Small intestine (tissue), 7 donors: ENCODE results near the gene TTLL10. TPM values are rescaled to one million over a fixed set of nuclear protein-coding genes. Genes with fewer than 3 reads are reported as not detected.

Source experiments
- DNase-seq, 2 donors: peaks; one replicate each; pipeline versions ENCODE4 v3.0.0 to v3.0.0-alpha.2; 2013
- FAIRE-seq: peaks from 2 replicates; lab custom pipeline; 2012; peaks lifted over from hg19 to GRCh38; lab: Jason Lieb, UNC
- H3K27ac ChIP-seq, 3 donors: one replicate each; pipeline ENCODE4 v1.5.1; 2013; ENCODE audit warnings: low read length in 2 of 3, mild to moderate bottlenecking in 2 of 3, control low read depth in 1 of 3, inconsistent platforms in 1 of 3, low read depth in 1 of 3, moderate library complexity in 1 of 3
- H3K27me3 ChIP-seq, 3 donors: one replicate each; pipeline ENCODE4 v1.6.1; 2013; ENCODE audit warnings: low read length in 3 of 3, inconsistent platforms in 1 of 3; ENCODE audit not compliant: control insufficient read depth in 3 of 3, insufficient read depth in 3 of 3
- H3K36me3 ChIP-seq, 3 donors: one replicate each; pipeline ENCODE4 v1.6.1; 2013; ENCODE audit warnings: low read length in 3 of 3, inconsistent platforms in 1 of 3, low read depth in 1 of 3, mild to moderate bottlenecking in 1 of 3, moderate library complexity in 1 of 3; ENCODE audit not compliant: control insufficient read depth in 3 of 3, insufficient read depth in 2 of 3
- H3K4me1 ChIP-seq, 3 donors: one replicate each; pipeline ENCODE4 v1.6.1; 2013; ENCODE audit warnings: low read length in 2 of 3, inconsistent platforms in 1 of 3, low read depth in 1 of 3, mild to moderate bottlenecking in 1 of 3, moderate library complexity in 1 of 3; ENCODE audit not compliant: control insufficient read depth in 3 of 3, insufficient read depth in 2 of 3
- H3K4me3 ChIP-seq, 3 donors: one replicate each; pipeline ENCODE4 v1.5.1; 2013; ENCODE audit warnings: low read length in 3 of 3, control low read depth in 1 of 3, inconsistent platforms in 1 of 3, low read depth in 1 of 3, mild to moderate bottlenecking in 1 of 3, moderate library complexity in 1 of 3
- H3K9me3 ChIP-seq, 2 donors: one replicate each; pipeline ENCODE4 v1.6.1; 2013; ENCODE audit warnings: low read depth in 1 of 2, low read length in 1 of 2; ENCODE audit not compliant: control insufficient read depth in 2 of 2, insufficient read depth in 1 of 2
- WGBS, 3 donors: extraction: QIAGEN DNeasy Blood & Tissue Kit; methylation state at CpG; one replicate each; pipeline ENCODE4 v1.1.7; 2013; 5-methylcytosine and 5-hydroxymethylcytosine counted together
- polyA plus RNA-seq, 4 donors: library from polyadenylated mRNA; stranded (reverse) in 3 of 4; unstranded in 1 of 4; fragments of 200-250 nt in 3 of 4; fragments of 120-200 nt in 1 of 4; gene quantifications; one replicate each; pipeline versions ENCODE4 v1.2.1 to v1.2.3, GENCODE V29; 2013
- donor health status: healthy with polysubstance abuse.
- donor health status: control.
- donor health status: control.
- donor health status: Bipolar disorder and iron deficiency.
- donor health status: healthy.

The TTLL10 gene
- polyA plus RNA-seq, 4 donors: 0.21 to 0.36 TPM; not detected in 2

DNA sequence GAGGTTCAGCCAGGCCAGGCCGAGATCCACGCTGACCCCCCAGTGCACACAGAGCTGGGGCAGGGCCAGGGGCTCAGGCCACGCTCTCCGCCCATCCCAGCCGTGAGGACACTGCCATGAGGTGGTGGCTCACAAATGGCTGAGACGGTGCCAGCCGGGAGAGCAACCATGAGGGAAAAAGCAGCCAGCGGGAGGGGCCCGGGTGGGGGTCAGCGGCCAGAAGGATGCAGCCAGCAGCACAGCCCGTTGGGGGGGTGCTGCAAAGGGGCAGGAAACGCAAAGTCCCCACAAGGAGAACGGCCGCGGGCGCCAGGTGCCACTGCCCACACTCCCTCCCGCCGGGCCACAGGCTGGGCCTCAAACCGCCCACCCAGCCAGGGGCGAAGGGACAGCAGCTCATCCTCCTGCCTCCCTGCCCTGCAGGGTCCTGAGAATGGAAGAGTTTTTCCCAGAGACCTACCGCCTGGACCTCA is 8.3 kb downstream of the TTLL10 start:
- Histone ChIP-seq H3K9me3 (no peaks in the 10 kb centered on the region), H3K4me1 (no peaks in the 10 kb centered on the region), H3K36me3 (peaks cover 0 to 6% (median 0%) of the 10 kb centered on the region in 3 donors), H3K4me3 (no peak overlapping the region), H3K27ac (no peak overlapping the region), H3K27me3 (peaks cover 0 to 6% (median 3%) of the 10 kb centered on the region in 3 donors)
- DNase-seq: no peak
- 74% methylated on average over 20 to 21 of the region's 21 CpGs for WGBS, 3 donors
- FAIRE-seq: no peak

DNA sequence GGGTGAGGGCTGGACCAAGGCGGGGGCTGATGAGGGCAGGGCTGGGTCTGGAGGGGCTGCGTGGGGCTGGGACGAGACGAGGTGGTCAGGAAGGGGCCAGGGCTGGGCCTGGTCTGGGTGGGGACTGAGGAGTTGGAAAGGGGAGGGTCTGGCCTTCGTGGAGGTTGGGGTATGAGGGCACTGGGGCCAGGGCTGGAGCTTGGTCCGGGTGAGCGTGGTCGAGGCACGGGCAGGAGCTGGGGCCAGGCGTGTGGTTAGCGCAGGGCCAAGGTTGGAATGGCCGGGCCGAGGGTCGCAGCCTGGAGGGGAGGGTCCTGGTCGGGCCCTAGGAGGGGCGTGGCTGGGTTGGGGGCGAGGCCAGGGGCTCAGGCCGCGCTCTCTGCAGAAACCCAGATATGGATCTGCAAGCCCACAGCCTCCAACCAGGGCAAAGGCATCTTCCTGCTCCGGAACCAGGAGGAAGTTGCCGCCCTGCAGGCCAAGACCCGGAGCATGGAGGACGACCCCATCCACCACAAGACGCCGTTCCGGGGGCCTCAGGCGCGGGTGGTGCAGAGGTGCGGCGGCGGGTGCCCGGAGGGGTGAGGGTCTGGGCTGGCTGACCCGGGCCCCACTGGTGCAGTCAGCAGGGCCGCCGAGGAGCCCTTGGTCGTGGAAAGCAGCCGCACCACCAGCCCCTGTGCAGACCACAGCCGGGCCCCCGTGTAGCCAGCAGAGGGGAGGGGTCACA is 9.0 kb downstream of the TTLL10 start:
- Histone ChIP-seq H3K27ac (no peak overlapping the region), H3K36me3 (peaks cover 0 to 6% (median 0%) of the 10 kb centered on the region in 3 donors), H3K9me3 (no peaks in the 10 kb centered on the region), H3K4me3 (no peak overlapping the region), H3K4me1 (no peaks in the 10 kb centered on the region), H3K27me3 (peaks cover 0 to 3% (median 3%) of the 10 kb centered on the region in 3 donors)
- 59 to 81% (median 64%) methylated on average over 30 to 39 of the region's 39 CpGs for WGBS, 3 donors
- FAIRE-seq (no peak), DNase-seq (no peak)

- Histone ChIP-seq H3K27ac (no peak overlapping the region), H3K36me3 (peaks cover 0 to 6% (median 0%) of the 10 kb centered on the region in 3 donors), H3K9me3 (no peaks in the 10 kb centered on the region), H3K4me1 (no peaks in the 10 kb centered on the region), H3K27me3 (peaks cover 0 to 3% (median 0%) of the 10 kb centered on the region in 3 donors), H3K4me3 (no peak overlapping the region)
- 75 to 82% (median 76%) methylated on average over 19 to 21 of the region's 21 CpGs for WGBS, 3 donors
- no peak for FAIRE-seq
- no peak for DNase-seq
Observed at GRCh38 chr1:1183221-1183747, 9.6 kb downstream of the TTLL10 start.

- Histone ChIP-seq H3K4me1 (no peaks in the 10 kb centered on the region), H3K4me3 (no peak overlapping the region), H3K27me3 (peaks cover 0 to 3% (median 0%) of the 10 kb centered on the region in 3 donors), H3K36me3 (peaks cover 0 to 2% (median 0%) of the 10 kb centered on the region in 3 donors), H3K27ac (no peak overlapping the region), H3K9me3 (no peaks in the 10 kb centered on the region)
- DNase-seq: no peak
- WGBS, 3 donors: 79 to 85% (median 81%) methylated on average over 30 to 33 of the region's 33 CpGs
- FAIRE-seq: no peak
Observed at GRCh38 chr1:1183833-1184775, 10.4 kb downstream of the TTLL10 start.

DNA sequence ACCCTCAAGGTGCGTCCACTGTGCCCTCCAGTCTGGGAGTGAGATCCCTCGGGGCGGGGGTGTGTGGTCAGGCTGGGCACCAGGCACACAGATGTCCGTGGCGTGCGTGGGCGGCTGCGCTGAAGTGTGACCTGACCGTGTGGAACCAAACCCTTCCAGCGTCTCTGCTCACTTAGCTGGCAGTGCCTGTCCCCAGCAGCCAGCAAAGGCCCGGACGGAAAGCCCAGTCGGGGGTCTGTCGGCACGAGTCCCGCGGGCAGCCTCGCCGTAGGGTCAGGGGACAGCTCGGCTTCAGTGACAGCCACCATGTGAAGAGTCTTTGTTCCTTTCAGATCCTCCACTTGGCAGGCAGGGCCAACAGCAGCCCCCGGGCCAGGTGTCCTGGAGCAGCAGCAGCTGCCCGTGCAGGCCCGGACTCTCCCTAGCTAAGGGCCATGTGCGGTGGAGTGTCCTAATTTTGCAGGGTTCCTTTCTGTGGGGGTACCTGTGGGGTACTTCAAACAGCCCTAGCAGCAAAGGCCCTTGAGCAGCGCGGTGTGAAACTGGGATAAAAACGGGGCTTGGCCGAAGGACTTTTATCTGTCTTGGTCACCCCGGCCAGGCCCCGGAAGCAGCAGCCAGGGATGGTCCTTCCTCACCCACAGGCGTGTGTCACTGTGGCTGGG is 11.6 kb downstream of the TTLL10 start:
- WGBS, 3 donors: 83 to 88% (median 87%) methylated on average over 31 of the region's 31 CpGs
- DNase-seq: no peak
- H3K4me3 ChIP-seq: no peak overlapping the region
- FAIRE-seq: no peak
- no peaks in the 10 kb centered on the region for H3K4me1 ChIP-seq
- H3K27me3 ChIP-seq: no peaks in the 10 kb centered on the region
- H3K9me3 ChIP-seq: no peaks in the 10 kb centered on the region
- H3K27ac ChIP-seq: no peak overlapping the region
- H3K36me3 ChIP-seq: no peaks in the 10 kb centered on the region

- no peaks in the 10 kb centered on the region for H3K27me3 ChIP-seq
- DNase-seq (no peak), FAIRE-seq (no peak)
- H3K9me3 ChIP-seq: peaks cover 0 to 4% of the 10 kb centered on the region in 2 donors
- H3K36me3 ChIP-seq: no peaks in the 10 kb centered on the region
- H3K4me1 ChIP-seq: no peaks in the 10 kb centered on the region
- H3K27ac ChIP-seq: no peak overlapping the region
- no peak overlapping the region for H3K4me3 ChIP-seq
Observed at GRCh38 chr1:1187938-1188337, 14.3 kb downstream of the TTLL10 start.

GRCh38 chr1:1189111-1189510 is 15.4 kb downstream of the TTLL10 start:
- Histone ChIP-seq H3K27me3 (peaks cover 0 to 1% (median 0%) of the 10 kb centered on the region in 3 donors), H3K36me3 (no peaks in the 10 kb centered on the region), H3K9me3 (peaks cover 0 to 4% of the 10 kb centered on the region in 2 donors), H3K4me3 (no peak overlapping the region), H3K4me1 (no peaks in the 10 kb centered on the region), H3K27ac (no peak overlapping the region)
- no peak for DNase-seq
- FAIRE-seq: no peak
- WGBS, 3 donors: 72 to 83% (median 72%) methylated on average over 5 of the region's 5 CpGs

DNA sequence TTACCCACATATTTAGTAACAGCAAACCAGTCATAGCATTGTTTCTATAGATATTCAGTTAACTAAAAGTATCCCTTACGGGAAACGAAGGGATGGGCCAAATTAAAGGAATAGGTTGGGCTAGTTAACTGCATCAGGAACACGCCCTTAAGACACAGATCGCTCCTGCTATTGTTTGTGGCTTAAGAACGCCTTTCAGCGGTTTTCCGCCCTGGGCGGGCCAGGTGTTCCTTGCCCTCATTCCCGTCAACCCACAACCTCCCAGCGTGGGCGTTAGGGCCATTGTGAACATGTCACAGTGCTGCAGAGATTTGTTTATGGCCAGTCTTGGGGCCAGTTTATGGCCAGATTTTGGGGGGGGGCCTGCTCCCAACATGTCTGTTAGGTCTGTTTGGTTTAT is 18.1 kb downstream of the TTLL10 start:
- Histone ChIP-seq H3K27me3 (peaks cover 0 to 1% (median 0%) of the 10 kb centered on the region in 3 donors), H3K36me3 (no peaks in the 10 kb centered on the region), H3K4me3 (no peak overlapping the region), H3K27ac (no peak overlapping the region), H3K9me3 (peaks cover 0 to 13% of the 10 kb centered on the region in 2 donors), H3K4me1 (no peaks in the 10 kb centered on the region)
- 84 to 94% (median 90%) methylated on average over 11 of the region's 11 CpGs for WGBS, 3 donors
- FAIRE-seq (no peak), DNase-seq (no peak)
